GM18867 (cell line): ENCODE measurements around the gene GAS2L1.

Source experiments
- ATAC-seq: cut with Tn5 transposase; IDR thresholded peaks from one replicate; pipeline ENCODE4 v1.9.1; 2021; ENCODE audit warnings: mild to moderate bottlenecking, moderate library complexity; ENCODE audit not compliant: unreplicated experiment

GAS2L1 gene

GRCh38 chr22:29308791-29309262, 2.4 kb downstream of the GAS2L1 start:
- ATAC-seq, result no peak

- ATAC-seq, result no peak
Measured at GRCh38 chr22:29309332-29310064, 3.0 kb downstream of the GAS2L1 start.

- ATAC-seq, result no peak
Measured at GRCh38 chr22:29310065-29310862, 3.8 kb downstream of the GAS2L1 start.

GRCh38 chr22:29310863-29311339, 4.5 kb downstream of the GAS2L1 start:
- no peak for ATAC-seq

GRCh38 chr22:29311464-29312217, 5.2 kb downstream of the GAS2L1 start:
- ATAC-seq, result no peak

GRCh38 chr22:29312218-29313125, 6.0 kb downstream of the GAS2L1 start:
- ATAC-seq, result no peak

GRCh38 chr22:29313126-29313575, 6.7 kb downstream of the GAS2L1 start:
- ATAC-seq, result no peak

GRCh38 chr22:29313576-29314466, 7.4 kb downstream of the GAS2L1 start:
- ATAC-seq, result no peak

GRCh38 chr22:29314537-29315285, 8.3 kb downstream of the GAS2L1 start:
- ATAC-seq, result no peak

- no peak for ATAC-seq
Measured at GRCh38 chr22:29315286-29316140, 9.1 kb downstream of the GAS2L1 start, which contains the start of gene RASL10A. TSS of gene RASL10A (minus strand) at chr22:29315697. CDS start at chr22:29315246, 451 bp downstream.

- ATAC-seq, result no peak
Measured at GRCh38 chr22:29316141-29316828, 9.8 kb downstream of the GAS2L1 start.

GRCh38 chr22:29317827-29318454, 11.5 kb downstream of the GAS2L1 start:
- no peak for ATAC-seq

- ATAC-seq, result no peak
Measured at GRCh38 chr22:29319072-29319471, 12.6 kb downstream of the GAS2L1 start.

- no peak for ATAC-seq
Measured at GRCh38 chr22:29320546-29320945, 14.1 kb downstream of the GAS2L1 start.

- no peak for ATAC-seq
Measured at GRCh38 chr22:29323641-29324040, 17.2 kb downstream of the GAS2L1 start.

GRCh38 chr22:29325356-29325755, 18.9 kb downstream of the GAS2L1 start:
- no peak for ATAC-seq
